GM18870 (cell line): ENCODE data around the gene EHD2.

Source experiments
- ATAC-seq: cut with Tn5 transposase; IDR thresholded peaks from one replicate; pipeline ENCODE4 v1.9.1; 2021; ENCODE audit warnings: moderate library complexity; ENCODE audit not compliant: unreplicated experiment

Gene EHD2

GRCh38 chr19:47687906-47688305 is 25.3 kb upstream of the EHD2 start:
- no peak for ATAC-seq

GRCh38 chr19:47691090-47691489 is 22.1 kb upstream of the EHD2 start:
- no peak for ATAC-seq

GRCh38 chr19:47691782-47692181 is 21.4 kb upstream of the EHD2 start:
- no peak for ATAC-seq

GRCh38 chr19:47693489-47693888 is 19.7 kb upstream of the EHD2 start:
- ATAC-seq: no peak

GRCh38 chr19:47693903-47694302 is 19.3 kb upstream of the EHD2 start:
- ATAC-seq: no peak

GRCh38 chr19:47694466-47695273 is 18.6 kb upstream of the EHD2 start:
- no peak for ATAC-seq

GRCh38 chr19:47695533-47696262 is 17.5 kb upstream of the EHD2 start:
- no peak for ATAC-seq

GRCh38 chr19:47696635-47697034 is 16.6 kb upstream of the EHD2 start:
- ATAC-seq: no peak

GRCh38 chr19:47697863-47698609 is 15.2 kb upstream of the EHD2 start:
- ATAC-seq: no peak

GRCh38 chr19:47698631-47699359 is 14.4 kb upstream of the EHD2 start:
- no peak for ATAC-seq

- no peak for ATAC-seq
Measured at GRCh38 chr19:47699360-47699917, 13.8 kb upstream of the EHD2 start.

GRCh38 chr19:47700934-47701716 is 12.1 kb upstream of the EHD2 start:
- no peak for ATAC-seq

GRCh38 chr19:47701717-47702552 is 11.3 kb upstream of the EHD2 start:
- no peak for ATAC-seq

- ATAC-seq: no peak
Measured at GRCh38 chr19:47702671-47703070, 10.6 kb upstream of the EHD2 start.

GRCh38 chr19:47703301-47703700 is 9.9 kb upstream of the EHD2 start:
- ATAC-seq: no peak

- no peak for ATAC-seq
Measured at GRCh38 chr19:47704024-47704423, 9.2 kb upstream of the EHD2 start.

GRCh38 chr19:47704656-47705055 is 8.6 kb upstream of the EHD2 start:
- no peak for ATAC-seq

- ATAC-seq: no peak
Measured at GRCh38 chr19:47707135-47707925, 5.9 kb upstream of the EHD2 start.
